SU-DHL-6 (cell line): ENCODE measurements around the gene RASSF5.

ENCODE experiments used
- H2AFZ ChIP-seq: fragments of 200-600 bp; sonication (generic); 2 replicates; pipeline ENCODE4 v1.6.1; 2014; ENCODE audit warnings: low read depth, mild to moderate bottlenecking, moderate library complexity, mixed read lengths, antibody characterized with exemption, low read length; ENCODE audit not compliant: severe bottlenecking
- H3F3A ChIP-seq: fragments of 200-600 bp; shearing (Covaris generic); 2 replicates; pipeline ENCODE4 v1.6.0; 2016; ENCODE audit warnings: antibody characterized with exemption, mild to moderate bottlenecking; ENCODE audit not compliant: insufficient read depth
- H3K27ac ChIP-seq: fragments of 200-600 bp; sonication (generic); 2 replicates; pipeline ENCODE4 v1.5.1; 2016; ENCODE audit warnings: low read depth, mild to moderate bottlenecking, low read length, moderate library complexity, mixed read lengths
- H3K27me3 ChIP-seq: fragments of 200-600 bp; sonication (generic), shearing (Covaris generic); 2 replicates; pipeline ENCODE4 v1.6.0; 2014; ENCODE audit warnings: mild to moderate bottlenecking, low read length
- H3K36me3 ChIP-seq: fragments of 200-600 bp; sonication (generic); 2 replicates; pipeline ENCODE4 v1.6.1; 2014; ENCODE audit warnings: mild to moderate bottlenecking, low read length, mixed read lengths
- H3K4me2 ChIP-seq: fragments of 300-600, 200-600 bp; shearing (Covaris generic), sonication (generic); 2 replicates; pipeline ENCODE4 v1.6.0; 2014; ENCODE audit warnings: low read length, low read depth, mild to moderate bottlenecking; ENCODE audit not compliant: poor library complexity, severe bottlenecking
- H3K4me3 ChIP-seq: fragments of 200-600 bp; sonication (generic); 2 replicates; pipeline ENCODE4 v1.5.1; 2014; ENCODE audit warnings: antibody characterized with exemption, low read length, mild to moderate bottlenecking, mixed read lengths; ENCODE audit not compliant: insufficient read depth, poor library complexity, severe bottlenecking
- H3K79me2 ChIP-seq: fragments of 200-600 bp; sonication (generic); 2 replicates; pipeline ENCODE4 v1.6.1; 2014; ENCODE audit warnings: mild to moderate bottlenecking, low read length, moderate library complexity; ENCODE audit not compliant: insufficient read depth
- H3K9ac ChIP-seq: fragments of 200-600 bp; sonication (generic); 2 replicates; pipeline ENCODE4 v1.7.0; 2014; ENCODE audit warnings: mild to moderate bottlenecking, low read length
- H3K9me2 ChIP-seq: fragments of 200-600 bp; sonication (generic); replicated peaks from 2 replicates; pipeline ENCODE4 v1.6.1; 2014; ENCODE audit warnings: low read length; ENCODE audit not compliant: insufficient read depth
- H3K9me3 ChIP-seq: fragments of 200-600 bp; sonication (generic); 2 replicates; pipeline ENCODE4 v1.6.1; 2014; ENCODE audit warnings: low read length, mixed read lengths; ENCODE audit not compliant: insufficient read depth
- H4K20me1 ChIP-seq: fragments of 200-600 bp; sonication (generic); 2 replicates; pipeline ENCODE4 v1.6.1; 2014; ENCODE audit warnings: low read depth, mild to moderate bottlenecking, antibody characterized with exemption, low read length, moderate library complexity, mixed read lengths
- EZH2phosphoT487 ChIP-seq: fragments of 200-600 bp; sonication (generic), shearing (Covaris generic); conservative IDR thresholded peaks from 2 replicates; pipeline ENCODE4 v1.6.1; 2018; ENCODE audit warnings: mild to moderate bottlenecking, antibody characterized with exemption, low read length, moderate library complexity, mixed read lengths
- TF ChIP-seq, protein P1 (sequence below): fragments of 200-600 bp; sonication (generic); IDR thresholded peaks from one replicate; pipeline ENCODE4 v1.5.1; 2017; ENCODE audit warnings: antibody characterized with exemption, mild to moderate bottlenecking, low read length, moderate library complexity; ENCODE audit not compliant: insufficient read depth, poor library complexity, severe bottlenecking

RASSF5 gene

GRCh38 chr1:206569556-206569955 is 62.2 kb downstream of the RASSF5 start:
- H3K9me3 ChIP-seq: no peaks in the 10 kb centered on the region
- no peak overlapping the region for H3K27ac ChIP-seq
- no peaks in the 10 kb centered on the region for H4K20me1 ChIP-seq

GRCh38 chr1:206570529-206570928 is 63.2 kb downstream of the RASSF5 start:
- Histone ChIP-seq H3F3A (no peaks in the 10 kb centered on the region), H3K9me3 (no peaks in the 10 kb centered on the region), H3K79me2 (peaks cover 41% of the 10 kb centered on the region), H3K4me3 (no peak overlapping the region), H4K20me1 (no peaks in the 10 kb centered on the region; the same call in 1 of the 2 replicates), H3K9me2 (no peaks in the 10 kb centered on the region), H3K4me2 (no peak overlapping the region), H3K27ac (no peak overlapping the region), H3K27me3 (no peaks in the 10 kb centered on the region), H2AFZ (no peak overlapping the region), H3K9ac (no peak overlapping the region), H3K36me3 (no peaks in the 10 kb centered on the region)
- TF ChIP-seq EZH2phosphoT487: no peak
- TF ChIP-seq, protein P1, sequence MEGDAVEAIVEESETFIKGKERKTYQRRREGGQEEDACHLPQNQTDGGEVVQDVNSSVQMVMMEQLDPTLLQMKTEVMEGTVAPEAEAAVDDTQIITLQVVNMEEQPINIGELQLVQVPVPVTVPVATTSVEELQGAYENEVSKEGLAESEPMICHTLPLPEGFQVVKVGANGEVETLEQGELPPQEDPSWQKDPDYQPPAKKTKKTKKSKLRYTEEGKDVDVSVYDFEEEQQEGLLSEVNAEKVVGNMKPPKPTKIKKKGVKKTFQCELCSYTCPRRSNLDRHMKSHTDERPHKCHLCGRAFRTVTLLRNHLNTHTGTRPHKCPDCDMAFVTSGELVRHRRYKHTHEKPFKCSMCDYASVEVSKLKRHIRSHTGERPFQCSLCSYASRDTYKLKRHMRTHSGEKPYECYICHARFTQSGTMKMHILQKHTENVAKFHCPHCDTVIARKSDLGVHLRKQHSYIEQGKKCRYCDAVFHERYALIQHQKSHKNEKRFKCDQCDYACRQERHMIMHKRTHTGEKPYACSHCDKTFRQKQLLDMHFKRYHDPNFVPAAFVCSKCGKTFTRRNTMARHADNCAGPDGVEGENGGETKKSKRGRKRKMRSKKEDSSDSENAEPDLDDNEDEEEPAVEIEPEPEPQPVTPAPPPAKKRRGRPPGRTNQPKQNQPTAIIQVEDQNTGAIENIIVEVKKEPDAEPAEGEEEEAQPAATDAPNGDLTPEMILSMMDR: no peak

More at GRCh38 chr1:206569556-206569955, 62.2 kb downstream of the RASSF5 start:
- Histone ChIP-seq H3K36me3 (no peaks in the 10 kb centered on the region), H3K9ac (no peak overlapping the region), H3F3A (no peaks in the 10 kb centered on the region), H3K27me3 (no peaks in the 10 kb centered on the region), H3K9me2 (no peaks in the 10 kb centered on the region), H3K79me2 (peaks cover 45% of the 10 kb centered on the region), H2AFZ (no peak overlapping the region), H3K4me2 (no peak overlapping the region), H3K4me3 (no peak overlapping the region)
- TF ChIP-seq, protein P1: no peak
- no peak for TF ChIP-seq EZH2phosphoT487

GRCh38 chr1:206572835-206573234 is 65.5 kb downstream of the RASSF5 start:
- no peaks in the 10 kb centered on the region for H3K9me2 ChIP-seq
- H2AFZ ChIP-seq: no peak overlapping the region
- no peak overlapping the region for H3K9ac ChIP-seq
- no peaks in the 10 kb centered on the region for H3K36me3 ChIP-seq
- H3K4me3 ChIP-seq: no peak overlapping the region
- no peaks in the 10 kb centered on the region for H3K9me3 ChIP-seq
- H4K20me1 ChIP-seq: no peaks in the 10 kb centered on the region; the same call in 1 of the 2 replicates
- H3K27me3 ChIP-seq: no peaks in the 10 kb centered on the region
- no peak overlapping the region for H3K27ac ChIP-seq
- TF ChIP-seq EZH2phosphoT487: no peak
- TF ChIP-seq, protein P1: no peak
- peaks cover 32% of the 10 kb centered on the region for H3K79me2 ChIP-seq
- H3F3A ChIP-seq: no peaks in the 10 kb centered on the region
- no peak overlapping the region for H3K4me2 ChIP-seq
